Hepatocyte (in vitro differentiated cells): Measurements from ENCODE around the gene MED28. TPM values are rescaled to one million over a fixed set of nuclear protein-coding genes. Genes with fewer than 3 reads are reported as not detected.

Experiments
- DNase-seq: peaks from one replicate; pipeline ENCODE4 v3.0.0-alpha.2; 2016; ENCODE audit warnings: low spot score
- H2AFZ ChIP-seq: fragments of 200-600 bp; sonication (generic); 2 replicates; pipeline ENCODE4 v1.6.0; 2016; ENCODE audit warnings: antibody characterized with exemption, mild to moderate bottlenecking
- H3K27ac ChIP-seq: fragments of 200-600 bp; sonication (generic); 2 replicates; pipeline ENCODE4 v1.5.1; 2016; ENCODE audit warnings: mild to moderate bottlenecking
- H3K27me3 ChIP-seq: fragments of 200-600 bp; sonication (generic); 2 replicates; pipeline ENCODE4 v1.6.1; 2016
- H3K36me3 ChIP-seq: fragments of 200-600 bp; sonication (generic); replicated peaks from 2 replicates; pipeline ENCODE4 v1.5.1; 2016; ENCODE audit warnings: low read depth; ENCODE audit not compliant: insufficient read depth
- H3K4me1 ChIP-seq: fragments of 200-600 bp; sonication (generic); 2 replicates; pipeline ENCODE4 v1.5.1; 2016; ENCODE audit warnings: mild to moderate bottlenecking, moderate library complexity; ENCODE audit not compliant: insufficient read depth
- H3K4me2 ChIP-seq: fragments of 200-600 bp; sonication (generic); 2 replicates; pipeline ENCODE4 v1.6.0; 2016
- H3K4me3 ChIP-seq: fragments of 200-600 bp; sonication (generic); 2 replicates; pipeline ENCODE4 v1.5.1; 2016; ENCODE audit warnings: mild to moderate bottlenecking
- H3K79me2 ChIP-seq: fragments of 200-600 bp; sonication (generic); 2 replicates; pipeline ENCODE4 v1.6.0; 2017; ENCODE audit warnings: mild to moderate bottlenecking
- H3K9me2 ChIP-seq: fragments of 200-600 bp; sonication (generic); replicated peaks from 2 replicates; pipeline ENCODE4 v1.6.0; 2017; ENCODE audit warnings: mild to moderate bottlenecking; ENCODE audit not compliant: insufficient read depth
- H3K9me3 ChIP-seq: fragments of 200-600 bp; sonication (generic); 2 replicates; pipeline ENCODE4 v1.5.1; 2016; ENCODE audit warnings: low read depth, mild to moderate bottlenecking
- H4K20me1 ChIP-seq: fragments of 200-600 bp; sonication (generic); 2 replicates; pipeline ENCODE4 v1.6.0; 2016; ENCODE audit warnings: mild to moderate bottlenecking; ENCODE audit not compliant: insufficient read depth, poor library complexity, severe bottlenecking
- EZH2 ChIP-seq: fragments of 200-600 bp; sonication (generic); IDR thresholded peaks from 2 replicates; pipeline ENCODE4 v1.6.1; 2016; ENCODE audit warnings: antibody characterized with exemption, mild to moderate bottlenecking, borderline replicate concordance
- EZH2phosphoT487 ChIP-seq: fragments of 200-600 bp; sonication (generic); IDR thresholded peaks from one replicate; pipeline ENCODE4 v1.6.1; 2018; ENCODE audit warnings: antibody characterized with exemption, mild to moderate bottlenecking, low read depth, moderate library complexity; ENCODE audit not compliant: unreplicated experiment, severe bottlenecking
- WGBS: methylation state at CpG from one replicate; pipeline ENCODE4 v1.1.6; 2016; ENCODE audit warnings: low lambda C conversion rate; ENCODE audit errors: missing lambda C conversion rate; 5-methylcytosine and 5-hydroxymethylcytosine counted together
- polyA plus RNA-seq: library from polyadenylated mRNA; unstranded; fragments of >200 nt; fragmentation: Nextera tagmentation; extraction: Ambion mirVana; gene quantifications from 2 replicates; pipeline ENCODE4 v1.2.1, GENCODE V29; 2016
- total RNA-seq: library from RNA; depleted of rRNA; stranded (reverse); fragments of >200 nt; gene quantifications from 2 replicates; pipeline ENCODE4 v1.2.3, GENCODE V29; 2014
- TF ChIP-seq, protein P1 (sequence below): fragments of 200-600 bp; sonication (generic); IDR thresholded peaks from 2 replicates; pipeline ENCODE4 v1.5.1; 2016; ENCODE audit warnings: antibody characterized with exemption, mild to moderate bottlenecking; ENCODE audit not compliant: poor library complexity

Gene MED28
- total and polyA plus RNA-seq, 2 experiments from 2014 or later = 17.6 to 49.4 TPM

DNA sequence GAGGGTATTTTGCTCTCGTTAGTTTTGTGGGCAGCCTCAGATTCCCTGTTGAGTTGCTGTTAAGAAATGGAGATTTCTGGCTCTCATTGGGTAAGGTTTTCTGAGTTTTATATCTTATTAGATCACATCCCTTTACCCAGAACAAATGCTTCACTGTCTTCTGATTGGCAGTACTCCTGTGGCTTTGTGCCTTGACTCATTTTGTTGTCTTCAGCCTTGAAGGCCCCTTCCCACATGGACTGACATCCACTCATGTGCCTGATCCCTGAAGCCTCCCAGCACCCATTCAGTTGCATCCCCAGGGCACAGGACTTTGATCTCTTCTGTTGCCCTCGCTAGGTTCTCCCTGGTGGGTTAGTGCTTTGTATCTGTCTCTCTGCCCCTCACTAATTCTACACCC lies 10.4 kb downstream of the MED28 start:
- no peak overlapping the region for H3K4me3 ChIP-seq
- 93% methylated on average over 2 of the region's 2 CpGs for WGBS
- no peaks in the 10 kb centered on the region for H3K9me3 ChIP-seq
- H3K9me2 ChIP-seq = no peaks in the 10 kb centered on the region
- no peak for DNase-seq
- peaks cover under 1% of the 10 kb centered on the region for H4K20me1 ChIP-seq
- H3K4me1 ChIP-seq = no peaks in the 10 kb centered on the region
- no peaks in the 10 kb centered on the region for H3K36me3 ChIP-seq
- no peak overlapping the region for H2AFZ ChIP-seq
- no peaks in the 10 kb centered on the region for H3K27me3 ChIP-seq
- peaks cover 28% of the 10 kb centered on the region for H3K79me2 ChIP-seq
- no peak overlapping the region for H3K27ac ChIP-seq
- TF ChIP-seq, protein P1, sequence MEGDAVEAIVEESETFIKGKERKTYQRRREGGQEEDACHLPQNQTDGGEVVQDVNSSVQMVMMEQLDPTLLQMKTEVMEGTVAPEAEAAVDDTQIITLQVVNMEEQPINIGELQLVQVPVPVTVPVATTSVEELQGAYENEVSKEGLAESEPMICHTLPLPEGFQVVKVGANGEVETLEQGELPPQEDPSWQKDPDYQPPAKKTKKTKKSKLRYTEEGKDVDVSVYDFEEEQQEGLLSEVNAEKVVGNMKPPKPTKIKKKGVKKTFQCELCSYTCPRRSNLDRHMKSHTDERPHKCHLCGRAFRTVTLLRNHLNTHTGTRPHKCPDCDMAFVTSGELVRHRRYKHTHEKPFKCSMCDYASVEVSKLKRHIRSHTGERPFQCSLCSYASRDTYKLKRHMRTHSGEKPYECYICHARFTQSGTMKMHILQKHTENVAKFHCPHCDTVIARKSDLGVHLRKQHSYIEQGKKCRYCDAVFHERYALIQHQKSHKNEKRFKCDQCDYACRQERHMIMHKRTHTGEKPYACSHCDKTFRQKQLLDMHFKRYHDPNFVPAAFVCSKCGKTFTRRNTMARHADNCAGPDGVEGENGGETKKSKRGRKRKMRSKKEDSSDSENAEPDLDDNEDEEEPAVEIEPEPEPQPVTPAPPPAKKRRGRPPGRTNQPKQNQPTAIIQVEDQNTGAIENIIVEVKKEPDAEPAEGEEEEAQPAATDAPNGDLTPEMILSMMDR = no peak
- TF ChIP-seq EZH2phosphoT487 = no peak
- no peak for TF ChIP-seq EZH2
- no peak overlapping the region for H3K4me2 ChIP-seq

DNA sequence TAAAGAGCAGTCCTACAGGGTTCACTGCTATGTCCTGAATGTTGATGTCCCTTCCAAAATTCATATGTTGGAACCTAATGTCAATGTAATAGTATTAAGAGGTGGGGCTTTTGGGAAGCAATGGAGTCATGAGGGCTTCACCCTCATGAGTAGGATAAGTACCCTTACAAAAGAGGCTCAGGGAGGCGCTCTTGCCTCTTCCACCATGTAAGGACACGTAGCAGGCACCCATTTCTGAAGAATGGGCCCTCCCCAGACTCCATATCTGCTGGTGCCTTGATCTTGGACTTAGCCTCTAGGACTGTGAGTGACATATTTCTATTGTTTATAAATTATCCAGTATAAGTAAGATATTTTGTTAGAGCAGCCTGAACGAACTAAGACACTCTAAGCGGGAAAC lies 15.8 kb downstream of the MED28 start:
- Histone ChIP-seq H3K4me1 (no peaks in the 10 kb centered on the region), H3K4me2 (no peak overlapping the region), H3K79me2 (peaks cover 3% of the 10 kb centered on the region), H2AFZ (no peak overlapping the region), H3K9me2 (no peaks in the 10 kb centered on the region), H3K27me3 (no peaks in the 10 kb centered on the region), H4K20me1 (no peaks in the 10 kb centered on the region), H3K4me3 (no peak overlapping the region), H3K36me3 (no peaks in the 10 kb centered on the region), H3K27ac (no peak overlapping the region), H3K9me3 (no peaks in the 10 kb centered on the region)
- WGBS = 96% methylated on average over 4 of the region's 4 CpGs
- no peak for TF ChIP-seq EZH2phosphoT487
- TF ChIP-seq EZH2 = no peak
- TF ChIP-seq, protein P1 = no peak
- no peak for DNase-seq

DNA sequence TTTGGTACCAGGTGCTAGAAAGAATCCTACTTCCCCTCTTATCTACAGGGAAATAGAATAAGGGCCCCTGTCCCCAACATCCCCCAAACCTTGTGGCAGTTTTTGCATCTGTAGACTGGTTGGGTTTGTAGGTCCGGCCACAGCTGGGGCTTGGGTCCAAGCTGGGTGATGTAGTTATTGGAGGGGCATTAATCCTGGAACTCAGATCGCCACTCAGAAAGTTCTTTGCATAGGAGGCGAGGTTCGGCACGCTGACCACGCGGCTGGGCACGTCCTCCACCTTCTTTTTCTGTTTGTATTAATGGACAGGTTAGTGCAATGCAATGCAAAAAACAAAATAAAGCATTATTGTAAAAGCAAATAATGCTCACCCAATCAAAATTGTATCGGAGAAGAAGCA lies 19.2 kb downstream of the MED28 start:
- Histone ChIP-seq H3K4me1 (no peaks in the 10 kb centered on the region), H4K20me1 (no peaks in the 10 kb centered on the region), H3K4me3 (no peak overlapping the region), H3K4me2 (no peak overlapping the region), H3K27ac (no peak overlapping the region), H3K36me3 (no peaks in the 10 kb centered on the region), H3K9me2 (no peaks in the 10 kb centered on the region), H3K9me3 (no peaks in the 10 kb centered on the region), H3K27me3 (no peaks in the 10 kb centered on the region), H3K79me2 (no peaks in the 10 kb centered on the region), H2AFZ (no peak overlapping the region)
- no peak for TF ChIP-seq EZH2
- no peak for TF ChIP-seq EZH2phosphoT487
- TF ChIP-seq, protein P1 = no peak
- no peak for DNase-seq
- WGBS = 98% methylated on average over 9 of the region's 9 CpGs

DNA sequence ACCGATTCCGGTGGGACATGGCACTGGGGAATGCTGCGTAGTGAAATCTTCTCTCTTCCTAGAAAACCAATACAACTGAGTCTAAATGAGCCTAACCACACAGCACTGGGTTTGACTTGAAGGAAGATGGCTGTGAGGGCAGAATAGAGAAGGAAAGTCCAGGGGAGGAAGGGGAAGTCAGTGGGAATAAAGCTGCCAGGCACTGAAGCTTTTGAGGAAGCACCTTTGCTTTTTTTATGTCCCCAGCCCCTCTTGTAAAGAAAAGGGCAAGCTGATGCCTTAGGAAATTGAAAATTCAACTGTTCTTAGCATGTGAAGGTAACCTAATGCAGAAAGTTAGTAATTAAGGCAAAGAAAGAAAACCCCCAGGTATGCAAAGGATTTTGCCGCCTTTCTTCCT lies 20.6 kb downstream of the MED28 start:
- WGBS = 97% methylated on average over 4 of the region's 4 CpGs
- Histone ChIP-seq H3K4me2 (no peak overlapping the region), H2AFZ (no peak overlapping the region), H4K20me1 (no peaks in the 10 kb centered on the region), H3K27ac (no peak overlapping the region), H3K9me2 (no peaks in the 10 kb centered on the region), H3K36me3 (no peaks in the 10 kb centered on the region), H3K27me3 (no peaks in the 10 kb centered on the region), H3K79me2 (no peaks in the 10 kb centered on the region), H3K4me3 (no peak overlapping the region), H3K9me3 (no peaks in the 10 kb centered on the region), H3K4me1 (no peaks in the 10 kb centered on the region)
- DNase-seq = no peak
- TF ChIP-seq EZH2 (no peak), EZH2phosphoT487 (no peak)
- TF ChIP-seq, protein P1 = no peak
